ENCODE results near the gene CGNL1.

Gene CGNL1

GRCh38 chr15:57411945-57412768 lies 35.9 kb downstream of the CGNL1 start:
- peak; percentile 56 for DNase-seq (ENCODE audit: low read depth)
- TF ChIP-seq CTCF (IDR thresholded peaks at IDR 0.05; ENCODE audit: control insufficient read depth, extremely low read depth, insufficient read depth), result no peak
- no peak overlapping the region for H3K4me3 ChIP-seq (ENCODE audit: low read depth, low read length)

- H3K4me3 ChIP-seq (ENCODE audit: low read depth, low read length), result no peak overlapping the region
- DNase-seq (ENCODE audit: low read depth), result no peak
- no peak for TF ChIP-seq CTCF (IDR thresholded peaks at IDR 0.05; ENCODE audit: control insufficient read depth, extremely low read depth, insufficient read depth)
Measured at GRCh38 chr15:57415602-57416001, 39.3 kb downstream of the CGNL1 start.

GRCh38 chr15:57418635-57419034 lies 42.3 kb downstream of the CGNL1 start:
- no peak for DNase-seq (ENCODE audit: low read depth)
- no peak for TF ChIP-seq CTCF (IDR thresholded peaks at IDR 0.05; ENCODE audit: control insufficient read depth, extremely low read depth, insufficient read depth)
- H3K4me3 ChIP-seq (ENCODE audit: low read depth, low read length), result no peak overlapping the region

GRCh38 chr15:57419335-57419734 lies 43.0 kb downstream of the CGNL1 start:
- no peak overlapping the region for H3K4me3 ChIP-seq (ENCODE audit: low read depth, low read length)
- no peak for TF ChIP-seq CTCF (IDR thresholded peaks at IDR 0.05; ENCODE audit: control insufficient read depth, extremely low read depth, insufficient read depth)
- no peak for DNase-seq (ENCODE audit: low read depth)

GRCh38 chr15:57421110-57421509 lies 44.8 kb downstream of the CGNL1 start:
- DNase-seq (ENCODE audit: low read depth), result no peak
- no peak for TF ChIP-seq CTCF (IDR thresholded peaks at IDR 0.05; ENCODE audit: control insufficient read depth, extremely low read depth, insufficient read depth)
- no peak overlapping the region for H3K4me3 ChIP-seq (ENCODE audit: low read depth, low read length)

GRCh38 chr15:57421551-57421950 lies 45.2 kb downstream of the CGNL1 start:
- no peak overlapping the region for H3K4me3 ChIP-seq (ENCODE audit: low read depth, low read length)
- TF ChIP-seq CTCF (IDR thresholded peaks at IDR 0.05; ENCODE audit: control insufficient read depth, extremely low read depth, insufficient read depth), result no peak

More at GRCh38 chr15:57421551-57421950, 45.2 kb downstream of the CGNL1 start:
- no peak for DNase-seq (ENCODE audit: low read depth)
